HG02642 (cell line): ENCODE results near the gene CTDSPL.
"Not testable (repeated sequence)": the region's sequence is repeated elsewhere in the genome, so short reads cannot be mapped to it uniquely, and the experiment has no call there.

Experiments used
- ATAC-seq: cut with Tn5 transposase; IDR thresholded peaks from one replicate; pipeline ENCODE4 v1.9.1; 2021; ENCODE audit warnings: mild to moderate bottlenecking; ENCODE audit not compliant: unreplicated experiment, poor library complexity

Gene CTDSPL

DNA sequence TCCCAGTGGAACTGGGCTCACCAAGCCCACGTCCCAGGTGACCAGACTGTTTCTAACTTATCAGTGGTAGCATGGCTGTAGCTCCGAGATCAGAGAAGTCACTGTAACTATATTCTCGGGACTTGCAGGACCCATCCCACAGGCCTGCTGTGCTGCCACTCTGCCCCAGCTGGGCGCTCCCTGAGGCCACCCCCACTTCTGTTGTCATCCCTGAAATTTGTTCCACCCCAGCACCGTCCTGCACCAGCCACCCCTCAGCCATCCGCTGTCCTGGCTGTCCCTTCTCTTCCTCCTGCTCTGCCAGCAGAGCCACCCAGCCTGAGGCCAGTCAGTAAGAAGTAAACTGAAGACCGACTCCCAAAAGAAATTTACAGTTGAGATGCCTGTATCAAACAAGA, 95.9 kb downstream of the CTDSPL start:
- no peak for ATAC-seq

DNA sequence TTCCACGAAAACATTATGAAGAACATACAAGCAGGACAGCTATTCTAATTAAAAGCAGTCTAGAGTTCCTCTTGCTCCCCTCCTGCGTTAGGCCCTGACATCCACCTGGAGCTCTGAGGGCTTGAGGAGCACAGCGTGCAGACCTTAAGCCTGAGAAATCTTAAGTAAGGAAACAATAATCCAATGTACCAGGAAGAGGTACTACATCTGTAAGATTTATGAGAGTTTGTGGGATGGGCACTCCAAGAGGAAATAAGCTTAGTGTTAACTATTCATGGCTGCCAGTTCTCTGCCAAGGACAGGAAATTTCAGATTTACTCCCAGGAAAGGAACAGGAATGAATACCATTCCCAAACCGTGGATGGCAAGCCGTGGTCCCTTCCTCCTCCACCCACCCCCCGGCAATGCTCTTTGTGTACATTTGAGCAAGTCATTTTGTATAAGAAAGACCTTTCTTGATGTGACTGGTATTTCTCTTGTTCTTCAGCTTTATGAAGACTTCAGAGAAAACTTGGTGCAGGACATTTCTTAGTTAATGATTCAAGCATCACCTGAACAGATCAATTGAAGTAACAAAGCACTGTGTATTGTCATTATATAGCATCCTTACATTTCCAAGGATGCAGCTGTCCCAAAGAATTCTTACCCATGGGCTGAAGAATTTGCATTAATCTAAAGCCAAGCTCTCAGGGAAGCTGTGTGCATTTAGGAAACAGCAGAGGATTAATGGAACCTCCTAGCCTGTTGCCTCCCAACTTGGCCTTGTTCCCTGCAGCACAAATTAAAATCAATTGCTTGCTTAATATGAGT, 100.1 kb downstream of the CTDSPL start:
- no peak for ATAC-seq

DNA sequence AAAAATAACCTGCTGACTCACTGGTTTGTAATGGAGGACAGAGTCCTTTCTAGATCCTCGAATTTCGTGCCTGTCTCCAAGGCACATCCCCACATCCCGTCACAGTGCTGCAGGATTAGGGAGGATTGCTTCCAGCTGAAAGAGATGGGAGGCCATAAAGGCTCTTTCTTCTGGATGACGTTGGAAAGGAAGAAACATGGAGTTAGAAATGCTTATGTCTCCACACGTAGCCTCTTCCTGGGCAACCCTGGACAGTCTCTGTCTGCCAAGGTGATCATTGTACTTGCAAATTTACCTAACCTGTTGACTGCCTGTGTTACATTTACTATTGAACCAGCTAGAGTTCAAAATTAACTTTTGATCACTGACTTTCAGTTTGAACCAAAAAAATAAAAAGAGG, 101.3 kb downstream of the CTDSPL start:
- no peak for ATAC-seq

DNA sequence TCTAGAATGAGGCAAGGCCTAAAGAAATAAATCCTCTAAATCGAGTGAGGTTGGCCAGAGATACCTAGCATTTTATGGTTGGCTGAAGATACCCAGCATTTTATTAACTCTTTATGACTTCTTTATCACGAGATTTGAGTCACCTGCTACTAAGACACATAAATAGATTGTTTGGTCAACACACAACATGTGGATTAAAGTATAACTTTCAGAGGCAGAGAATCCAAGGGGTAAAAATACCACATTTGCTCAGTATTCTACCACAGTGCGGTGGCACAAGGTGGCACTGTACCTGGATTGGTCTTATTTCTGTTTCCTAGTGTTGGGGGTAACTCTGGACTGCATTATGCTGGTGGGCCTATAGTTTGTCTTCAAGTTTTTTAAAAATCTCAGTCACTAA, 102.0 kb downstream of the CTDSPL start:
- no peak for ATAC-seq

DNA sequence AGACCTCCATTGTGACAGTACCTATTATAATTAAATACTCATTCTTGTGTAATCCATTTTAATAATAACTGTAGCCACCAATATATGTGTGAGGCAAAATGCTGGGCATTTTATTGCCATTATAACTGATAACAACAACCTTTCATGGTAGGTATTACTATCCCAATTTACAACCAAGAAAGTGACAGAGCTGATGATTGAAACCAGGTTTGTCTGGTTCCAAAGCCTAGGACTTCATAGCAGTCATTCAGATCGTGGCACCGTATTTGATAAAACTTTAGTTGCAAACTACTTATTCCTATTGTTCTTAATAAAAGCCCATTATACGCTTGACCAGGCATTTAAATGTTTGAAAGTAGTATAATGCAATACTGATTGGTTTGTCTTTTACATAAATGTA, 102.5 kb downstream of the CTDSPL start:
- no peak for ATAC-seq

DNA sequence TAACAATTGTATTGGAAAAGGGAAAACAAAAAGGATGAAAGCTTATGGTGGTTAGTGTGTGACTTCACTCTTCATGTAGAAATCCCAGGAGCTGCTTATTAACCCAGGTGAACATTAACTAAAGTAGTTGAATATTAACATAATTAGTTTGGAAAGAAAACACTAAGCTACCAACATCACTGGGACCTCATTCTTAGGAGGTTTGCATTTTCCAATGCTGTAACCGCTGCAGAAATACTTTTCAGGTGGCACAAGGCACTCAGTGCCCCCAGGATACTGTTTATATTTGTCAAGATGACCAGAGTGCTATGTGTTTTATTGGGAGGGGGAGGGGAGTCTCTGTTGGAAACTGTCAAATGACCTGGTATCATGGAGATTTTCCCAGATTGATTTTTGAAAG, 103.0 kb downstream of the CTDSPL start:
- no peak for ATAC-seq

DNA sequence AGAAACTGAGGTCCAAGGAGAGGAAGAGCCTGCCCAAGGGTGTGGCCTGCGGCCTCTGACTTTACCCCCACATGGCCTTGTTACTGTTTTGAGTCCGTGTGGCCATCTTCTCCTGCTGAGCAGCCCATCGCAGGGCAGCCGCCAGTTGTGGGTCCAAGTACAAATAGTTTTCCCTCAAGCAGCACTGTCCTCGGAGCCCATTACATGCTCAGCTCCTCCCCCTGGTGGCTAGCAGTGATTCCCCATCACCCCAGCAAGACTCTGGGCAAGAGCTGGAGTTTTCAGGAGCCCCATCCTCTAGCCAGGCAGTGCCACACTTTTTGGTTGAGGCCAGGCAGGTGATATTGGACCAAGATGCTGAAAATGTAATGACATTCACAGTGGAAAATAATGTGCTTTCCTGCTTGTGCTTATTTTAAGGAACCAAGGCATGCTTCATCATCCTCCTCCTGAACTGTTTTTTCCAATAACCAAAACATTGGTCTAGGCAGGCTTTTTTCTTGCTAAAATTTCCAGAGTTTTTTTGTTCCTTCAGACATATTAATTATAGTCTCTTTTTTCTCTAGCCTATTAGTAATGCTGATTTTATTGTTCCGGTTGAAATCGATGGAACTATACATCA, 105.7 kb downstream of the CTDSPL start:
- peak; percentile 76 for ATAC-seq

DNA sequence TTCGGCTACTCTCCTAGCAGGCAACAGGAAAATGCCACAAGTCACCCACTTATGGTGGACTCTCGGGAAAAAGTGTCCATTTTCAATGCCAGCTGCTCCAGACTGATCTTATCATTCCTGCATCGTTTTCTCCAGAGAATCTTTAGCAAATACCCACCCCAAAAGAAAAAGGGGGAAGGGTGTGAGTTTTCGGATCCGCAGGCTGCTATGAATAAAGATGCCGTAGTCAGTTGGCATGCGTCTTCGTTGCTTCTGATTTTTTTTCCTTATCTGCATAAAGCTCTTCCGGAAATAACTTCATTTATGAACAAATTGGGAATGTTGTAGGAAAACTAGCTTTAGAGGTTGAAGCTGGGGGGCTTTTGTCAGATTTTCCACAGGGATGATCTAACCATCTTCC, 106.5 kb downstream of the CTDSPL start:
- no peak for ATAC-seq

DNA sequence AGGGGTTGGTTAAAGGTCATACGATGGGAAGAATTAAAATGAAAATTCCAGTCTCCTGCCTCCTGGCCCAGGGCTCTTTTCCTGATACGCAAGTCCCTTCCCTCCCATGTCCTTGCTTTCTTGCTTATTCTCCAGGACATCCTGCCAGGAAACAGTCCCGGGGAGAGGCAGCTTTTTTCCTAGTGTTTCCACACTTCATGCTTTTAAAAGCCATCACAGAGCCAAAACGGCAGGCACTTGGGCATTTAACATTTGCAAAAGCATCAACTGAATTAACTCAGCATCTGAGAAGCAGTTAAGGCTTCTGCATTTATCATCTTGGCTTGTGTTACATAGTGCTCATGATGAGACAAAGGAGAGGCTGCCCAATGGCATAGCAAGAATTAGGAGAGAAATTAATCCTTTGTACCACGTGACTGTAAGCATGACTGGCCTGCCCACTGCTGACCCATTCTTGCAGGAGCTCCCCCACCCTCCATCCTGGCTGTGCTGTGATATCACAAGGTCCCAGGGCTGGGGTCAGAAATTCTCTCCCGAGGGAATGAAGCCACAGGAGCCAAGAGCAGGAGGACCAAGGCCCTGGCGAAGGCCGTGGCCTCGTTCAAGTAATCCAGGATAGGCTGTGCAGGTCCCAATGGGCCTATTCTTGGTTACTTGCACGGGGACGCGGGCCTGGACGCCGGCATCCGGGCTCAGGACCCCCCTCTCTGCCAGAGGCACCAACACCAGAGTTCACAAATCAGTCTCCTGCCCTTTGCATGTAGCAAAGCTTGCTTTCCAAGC, 107.3 kb downstream of the CTDSPL start:
- ATAC-seq, result no peak

DNA sequence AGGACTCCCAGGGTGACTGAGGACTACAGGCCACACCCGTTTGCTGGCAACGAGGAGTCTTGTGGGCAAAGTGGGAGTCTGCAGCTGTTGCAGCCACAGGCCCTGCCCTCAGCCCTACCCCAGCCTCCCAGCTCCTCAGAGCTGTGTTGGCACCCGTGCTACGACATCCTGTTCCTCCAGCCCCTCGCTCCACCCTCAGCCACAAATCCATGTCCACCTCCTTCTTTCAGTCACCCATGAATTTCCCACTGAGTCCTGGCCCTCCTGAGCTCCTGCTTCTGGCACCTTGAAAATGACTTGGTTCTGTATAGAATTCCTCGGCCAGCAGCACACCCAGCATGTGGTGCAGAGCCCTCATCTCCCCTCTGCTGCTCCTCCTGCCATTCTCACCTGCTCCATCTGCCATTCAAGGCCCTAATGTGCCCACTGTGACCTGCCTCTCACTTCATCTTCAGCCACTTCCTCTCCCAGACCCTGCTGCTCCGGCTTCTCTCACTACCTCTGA, 108.0 kb downstream of the CTDSPL start:
- no peak for ATAC-seq

DNA sequence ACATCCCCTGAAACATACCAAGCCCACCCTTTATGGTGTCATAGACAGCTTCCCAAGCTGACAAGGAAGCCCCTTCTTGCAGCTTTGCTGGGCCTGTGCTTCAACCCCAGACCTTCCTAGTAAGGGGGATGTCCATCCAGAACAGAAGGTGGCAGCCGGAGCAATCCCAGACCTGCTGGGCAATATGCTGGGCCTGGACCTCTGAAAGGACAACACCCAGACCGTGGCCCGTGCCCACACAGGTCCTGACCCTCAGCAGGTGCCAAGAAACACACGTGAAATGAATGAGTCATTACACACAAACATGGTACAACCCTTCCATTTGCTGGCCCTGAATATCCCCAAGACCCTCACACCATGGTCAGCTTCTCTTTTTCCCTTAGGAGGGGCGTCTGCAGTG, 109.1 kb downstream of the CTDSPL start:
- ATAC-seq, result no peak

DNA sequence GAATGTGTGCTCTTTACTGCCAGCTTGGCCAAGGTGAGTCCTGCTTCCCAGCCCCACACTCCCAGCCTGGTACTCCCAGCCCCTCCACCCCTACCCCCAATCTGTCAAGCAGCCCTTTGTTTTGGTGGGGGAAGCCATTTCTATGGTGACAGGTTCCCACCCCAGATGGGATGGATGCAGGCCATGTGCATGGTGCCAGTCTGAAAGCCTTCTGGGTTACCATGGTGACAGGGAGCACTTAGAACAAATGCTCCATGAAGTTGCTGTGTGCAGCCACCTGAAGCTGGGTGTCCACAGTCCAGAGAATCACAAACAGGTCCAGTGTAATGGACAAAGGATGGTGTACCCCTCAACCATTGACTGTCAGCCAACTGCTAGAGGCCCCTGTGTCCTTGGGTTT, 109.8 kb downstream of the CTDSPL start:
- ATAC-seq, result no peak

DNA sequence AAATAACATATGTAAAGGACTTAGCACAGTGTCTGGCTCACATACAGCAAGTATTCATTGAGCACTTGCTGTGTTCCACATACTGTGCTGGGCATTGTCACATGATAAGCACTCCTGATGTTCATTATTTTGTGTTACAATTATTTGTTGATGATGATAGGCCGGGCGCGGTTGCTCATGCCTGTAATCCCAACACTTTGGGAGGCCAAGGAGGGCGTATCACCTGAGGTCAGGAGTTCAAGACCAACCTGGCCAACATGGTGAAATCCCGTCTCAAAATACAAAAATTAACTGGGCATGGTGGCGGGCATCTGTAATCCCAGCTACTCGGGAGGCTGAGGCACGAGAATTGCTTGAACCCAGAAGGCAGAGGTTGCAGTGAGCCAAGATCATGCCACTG, 110.4 kb downstream of the CTDSPL start:
- not testable (repeated sequence) for ATAC-seq

DNA sequence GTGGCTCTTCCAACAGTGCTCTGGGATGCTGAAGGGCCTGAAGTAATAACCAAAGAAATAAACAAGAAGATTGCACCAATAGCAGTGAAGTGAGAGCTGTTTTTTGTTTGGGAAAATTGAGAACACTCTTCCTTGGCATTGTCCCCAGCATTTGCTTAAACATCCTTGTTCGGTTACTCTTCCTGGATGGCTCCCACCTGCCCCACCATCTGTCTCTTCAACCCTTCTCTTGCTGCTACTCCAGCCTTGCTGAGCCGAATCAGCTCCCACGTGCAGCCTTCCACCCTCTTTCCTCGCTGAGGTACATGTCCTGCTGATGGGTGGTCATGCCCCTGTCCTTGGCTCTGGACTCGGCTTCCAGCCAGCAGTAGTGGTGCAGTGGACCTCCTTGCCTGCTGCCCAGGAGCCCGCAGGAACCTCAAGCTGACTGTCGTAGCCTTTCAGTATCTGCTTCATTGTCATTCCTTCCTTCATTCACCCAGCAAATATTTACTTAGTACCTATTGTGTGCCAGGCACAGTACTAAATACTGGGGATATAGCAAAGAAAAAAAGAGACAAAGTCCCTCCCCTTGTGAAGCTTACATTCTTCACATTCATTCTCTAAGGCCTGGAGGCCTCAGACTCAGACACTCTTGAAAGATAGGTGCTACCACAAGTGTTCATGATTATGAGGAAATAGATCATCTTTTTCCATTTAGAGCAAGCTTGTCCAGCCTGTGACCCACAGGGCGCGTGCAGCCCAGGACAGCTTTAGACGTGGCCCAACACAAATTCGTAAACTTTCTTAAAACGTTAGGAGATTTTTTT, 111.8 kb downstream of the CTDSPL start:
- ATAC-seq, result no peak

DNA sequence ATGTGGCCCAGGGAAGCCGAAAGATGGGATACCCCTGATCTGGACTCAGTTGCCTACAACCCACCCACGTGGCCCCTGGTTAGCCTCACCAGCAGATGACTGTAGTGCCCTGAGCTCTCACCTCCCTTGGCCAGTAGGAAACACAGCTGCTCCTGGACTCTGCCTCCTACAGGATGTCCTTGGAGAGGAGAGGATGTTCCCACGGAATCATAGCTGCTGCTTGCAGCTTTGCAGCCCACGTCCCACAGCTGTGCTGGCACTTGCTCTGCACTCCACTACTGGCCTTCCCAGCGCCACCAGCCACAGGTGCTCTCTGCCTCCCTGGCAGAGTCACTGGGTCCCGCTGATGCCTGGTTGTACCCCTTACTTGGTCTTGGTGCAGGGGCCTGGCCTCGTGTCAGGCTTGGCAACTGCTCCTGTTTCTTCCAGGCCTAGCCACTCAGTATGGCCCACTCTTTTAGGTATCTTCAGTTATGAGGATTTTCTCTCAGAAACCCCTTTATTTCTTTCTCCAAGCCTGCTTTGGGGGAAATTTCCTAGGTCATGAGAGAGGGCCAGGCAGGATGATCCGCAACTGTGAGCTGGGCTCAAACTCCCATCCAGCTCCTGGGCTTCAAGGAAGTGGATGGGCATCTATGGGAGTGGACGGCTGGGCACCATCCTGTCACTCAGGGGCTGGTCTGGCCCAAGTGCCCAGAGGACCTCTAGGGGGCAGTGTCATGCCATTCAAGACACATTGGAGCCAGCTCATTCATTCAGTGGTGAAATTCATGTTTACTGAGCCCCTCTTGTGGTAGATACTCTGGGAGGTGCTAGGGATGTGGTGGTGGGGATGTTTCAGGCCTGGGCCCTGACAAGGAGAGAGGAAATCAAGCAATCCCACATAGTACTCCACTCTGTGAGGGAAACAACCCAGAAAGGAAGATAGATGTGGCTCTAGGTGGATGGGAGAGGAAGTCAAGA, 112.7 kb downstream of the CTDSPL start:
- peak; percentile 86 for ATAC-seq

DNA sequence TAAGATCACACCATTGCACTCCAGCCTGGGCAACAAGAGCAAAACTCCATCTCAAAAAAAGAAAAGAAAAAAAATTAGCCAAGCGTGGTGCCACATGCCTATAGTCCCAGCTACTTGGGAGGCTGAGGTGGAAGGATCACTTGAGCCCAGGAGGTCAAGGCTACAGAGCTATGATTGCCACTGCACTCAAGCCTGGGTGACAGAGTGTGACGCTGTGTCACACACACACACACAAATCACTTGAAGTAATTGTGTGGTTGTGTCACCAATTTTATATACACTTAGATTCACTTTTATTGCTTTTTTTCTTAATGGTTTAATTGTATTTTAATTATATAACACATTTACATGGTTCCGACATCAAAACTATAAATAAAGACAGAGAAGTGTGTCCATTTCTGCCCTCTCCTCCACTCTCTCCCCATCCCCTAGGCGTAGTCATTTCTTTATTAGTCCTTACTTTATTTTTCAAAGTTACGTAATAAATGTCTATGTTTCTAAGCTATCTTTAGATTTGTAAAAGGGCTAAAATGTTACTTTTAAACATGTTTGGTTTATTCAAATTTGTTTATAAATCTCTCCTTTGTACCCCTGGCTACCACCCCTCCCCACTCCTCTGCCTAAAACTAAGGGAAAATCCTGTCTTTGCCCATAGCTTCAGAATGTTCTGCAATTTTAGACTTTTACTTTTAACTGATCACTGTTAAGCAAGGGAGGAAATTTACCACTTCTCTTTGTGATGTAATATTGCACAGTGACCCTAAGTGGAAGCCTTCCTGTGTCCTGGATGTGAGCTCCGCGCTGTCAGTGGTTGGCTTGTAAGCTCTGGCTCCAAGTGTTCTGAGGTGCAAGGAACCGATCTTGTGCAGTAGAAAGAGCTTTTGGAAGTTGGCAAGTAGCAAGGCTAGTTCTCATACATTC, 118.1 kb downstream of the CTDSPL start:
- no peak for ATAC-seq

DNA sequence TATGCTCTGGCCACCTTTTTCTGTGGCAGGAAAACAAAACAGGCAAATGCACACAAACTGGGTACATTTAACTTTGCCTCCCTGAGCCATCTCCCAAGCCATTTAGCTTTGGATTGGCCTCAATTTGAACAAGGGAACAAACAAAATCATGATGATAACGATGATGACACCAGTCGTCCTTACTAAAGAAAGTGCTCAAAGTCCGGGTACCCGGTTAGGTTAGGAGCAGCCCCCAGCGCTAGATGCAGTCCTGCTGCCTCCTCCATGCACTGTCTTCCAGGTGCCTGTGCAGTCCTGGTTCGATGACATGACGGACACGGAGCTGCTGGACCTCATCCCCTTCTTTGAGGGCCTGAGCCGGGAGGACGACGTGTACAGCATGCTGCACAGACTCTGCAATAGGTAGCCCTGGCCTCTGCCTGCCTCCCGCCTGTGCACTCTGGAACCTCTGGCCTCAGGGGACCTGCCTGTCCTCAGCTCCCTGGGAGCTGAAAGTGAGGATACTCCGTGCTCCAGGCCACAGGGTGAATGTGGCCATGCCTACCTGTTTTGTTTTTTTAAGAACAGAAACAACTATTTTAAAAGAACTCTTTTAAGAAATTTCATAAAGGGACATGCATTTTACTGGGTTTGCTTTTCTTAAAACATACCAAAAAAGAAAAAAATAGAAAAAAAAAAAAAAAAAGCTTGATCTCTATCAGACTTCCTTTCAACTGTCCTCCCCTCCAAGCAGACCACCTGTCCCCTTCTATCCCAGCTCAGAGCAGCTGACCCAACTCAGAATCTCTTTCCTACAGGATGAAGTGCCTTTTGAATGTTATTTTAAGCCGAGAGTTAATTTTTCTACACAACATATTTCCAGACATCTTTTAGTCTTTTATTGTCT, 119.0 kb downstream of the CTDSPL start:
- no peak for ATAC-seq
